ENCODE results near the gene KLK3. TPM values are rescaled to one million over a fixed set of nuclear protein-coding genes. Genes with fewer than 3 reads are reported as not detected.

KLK3 gene
- total RNA-seq, 6 experiments from 2014 or later = not detected

DNA sequence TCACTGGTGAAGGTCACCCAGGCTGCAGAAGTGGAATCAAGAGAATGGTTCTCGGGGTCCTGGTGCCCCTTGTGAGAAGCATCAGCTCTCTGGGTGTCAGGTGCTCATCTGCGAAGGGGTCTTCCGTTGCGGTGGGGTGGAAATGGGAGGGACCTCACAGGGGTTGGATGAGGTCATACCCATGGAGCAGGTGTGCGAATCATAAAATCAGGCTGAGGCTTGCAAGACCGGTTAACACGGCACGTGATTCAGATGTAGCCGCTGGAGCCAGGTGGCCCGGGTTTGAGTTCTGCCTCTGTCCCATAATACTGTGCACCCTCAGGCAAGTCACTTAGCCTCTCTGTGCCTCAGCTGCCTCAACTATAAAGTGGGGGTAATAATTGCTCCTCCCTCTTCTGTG lies 17.4 kb upstream of the KLK3 start:
- TF ChIP-seq, protein P1, sequence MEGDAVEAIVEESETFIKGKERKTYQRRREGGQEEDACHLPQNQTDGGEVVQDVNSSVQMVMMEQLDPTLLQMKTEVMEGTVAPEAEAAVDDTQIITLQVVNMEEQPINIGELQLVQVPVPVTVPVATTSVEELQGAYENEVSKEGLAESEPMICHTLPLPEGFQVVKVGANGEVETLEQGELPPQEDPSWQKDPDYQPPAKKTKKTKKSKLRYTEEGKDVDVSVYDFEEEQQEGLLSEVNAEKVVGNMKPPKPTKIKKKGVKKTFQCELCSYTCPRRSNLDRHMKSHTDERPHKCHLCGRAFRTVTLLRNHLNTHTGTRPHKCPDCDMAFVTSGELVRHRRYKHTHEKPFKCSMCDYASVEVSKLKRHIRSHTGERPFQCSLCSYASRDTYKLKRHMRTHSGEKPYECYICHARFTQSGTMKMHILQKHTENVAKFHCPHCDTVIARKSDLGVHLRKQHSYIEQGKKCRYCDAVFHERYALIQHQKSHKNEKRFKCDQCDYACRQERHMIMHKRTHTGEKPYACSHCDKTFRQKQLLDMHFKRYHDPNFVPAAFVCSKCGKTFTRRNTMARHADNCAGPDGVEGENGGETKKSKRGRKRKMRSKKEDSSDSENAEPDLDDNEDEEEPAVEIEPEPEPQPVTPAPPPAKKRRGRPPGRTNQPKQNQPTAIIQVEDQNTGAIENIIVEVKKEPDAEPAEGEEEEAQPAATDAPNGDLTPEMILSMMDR (IDR thresholded peaks at IDR 0.05) = no peak
- Mint-ChIP-seq H3K4me1 (ENCODE audit: low read depth) (no peaks in the 10 kb centered on the region), H3K27ac (no peak overlapping the region), H3K4me3 (no peak overlapping the region), H3K27me3 (ENCODE audit: insufficient read depth) (peaks cover 4% of the 10 kb centered on the region), H3K9me3 (no peaks in the 10 kb centered on the region; the same call in 1 of the 2 replicates), H3K36me3 (ENCODE audit: low read depth) (no peaks in the 10 kb centered on the region)
- DNase-seq = no peak

DNA sequence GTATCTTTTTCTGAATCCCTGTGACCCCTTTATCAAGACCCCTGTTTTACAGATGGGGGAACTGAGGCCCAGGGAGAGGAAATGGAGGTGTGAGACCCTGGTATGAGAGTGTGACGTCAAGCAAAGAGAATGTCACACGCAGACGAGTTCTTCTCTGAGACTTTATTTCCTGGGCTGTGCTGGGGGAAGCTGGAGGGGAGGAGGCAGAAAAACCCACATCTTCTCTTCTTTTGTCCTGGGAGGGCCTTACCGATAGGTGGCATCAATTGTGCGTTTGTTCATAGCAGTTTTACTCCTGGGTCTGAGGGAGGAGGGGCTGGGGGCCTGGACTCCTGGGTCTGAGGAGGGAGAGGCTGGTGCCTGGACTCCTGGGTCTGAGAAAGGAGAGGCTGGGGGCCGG lies 16.5 kb upstream of the KLK3 start:
- no peak overlapping the region for H3K4me3 Mint-ChIP-seq
- peaks cover 4% of the 10 kb centered on the region for H3K27me3 Mint-ChIP-seq (ENCODE audit: insufficient read depth)
- H3K9me3 Mint-ChIP-seq = no peaks in the 10 kb centered on the region; the same call in 1 of the 2 replicates
- DNase-seq = no peak
- TF ChIP-seq, protein P1 (IDR thresholded peaks at IDR 0.05) = no peak; the same call in 1 of the 2 replicates
- H3K36me3 Mint-ChIP-seq (ENCODE audit: low read depth) = no peaks in the 10 kb centered on the region
- H3K27ac Mint-ChIP-seq = no peak overlapping the region
- no peaks in the 10 kb centered on the region for H3K4me1 Mint-ChIP-seq (ENCODE audit: low read depth)

DNA sequence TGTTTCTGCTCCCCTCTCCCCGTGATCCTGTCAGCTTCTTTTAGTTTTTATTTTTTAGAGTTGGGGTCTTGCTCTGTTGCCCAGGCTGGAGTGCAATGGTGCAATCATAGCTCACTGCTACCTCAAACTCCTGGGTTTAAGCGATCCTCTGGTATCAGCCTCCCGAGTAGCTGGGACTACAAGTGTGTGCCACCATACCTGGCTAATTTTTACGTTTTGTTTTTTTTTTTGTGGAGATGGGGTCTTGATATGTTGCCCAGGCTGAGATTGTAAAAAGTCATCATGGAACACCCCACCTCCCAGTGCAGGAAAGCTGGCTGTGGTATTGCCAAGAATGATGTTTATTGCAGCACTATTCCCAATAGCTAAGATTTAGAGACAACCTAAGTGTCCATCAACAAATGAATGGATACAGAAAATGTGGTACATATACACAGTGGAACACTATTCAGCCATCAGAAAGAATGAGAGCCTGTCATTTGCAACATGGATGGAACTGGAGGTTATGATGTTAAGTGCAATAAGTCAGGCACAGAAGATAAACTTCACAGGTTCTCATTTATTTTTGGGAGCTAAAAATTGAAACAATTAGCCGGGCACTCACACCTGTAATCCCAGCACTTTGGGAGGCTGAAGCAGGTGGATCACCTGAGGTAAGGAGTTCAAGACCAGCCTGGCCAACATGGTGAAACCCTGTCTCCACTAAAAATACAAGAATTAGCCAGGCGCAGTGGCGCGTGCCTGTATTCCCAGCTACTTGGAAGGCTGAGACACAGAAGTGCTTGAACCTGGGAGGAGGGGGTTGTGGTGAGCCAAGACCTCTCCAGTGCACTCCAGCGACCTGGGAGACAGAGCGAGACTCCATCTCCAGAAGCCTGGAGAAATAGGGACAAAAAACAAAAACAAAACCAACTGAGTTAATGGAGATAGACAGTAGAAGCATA lies 14.7 kb upstream of the KLK3 start:
- Mint-ChIP-seq H3K36me3 (ENCODE audit: low read depth) (no peaks in the 10 kb centered on the region), H3K4me1 (ENCODE audit: low read depth) (no peaks in the 10 kb centered on the region), H3K4me3 (no peak overlapping the region), H3K27ac (no peak overlapping the region), H3K9me3 (no peaks in the 10 kb centered on the region; the same call in 1 of the 2 replicates), H3K27me3 (ENCODE audit: insufficient read depth) (no peaks in the 10 kb centered on the region; the same call in none of the 2 replicates)
- TF ChIP-seq, protein P1 (IDR thresholded peaks at IDR 0.05) = no peak
- no peak for DNase-seq

DNA sequence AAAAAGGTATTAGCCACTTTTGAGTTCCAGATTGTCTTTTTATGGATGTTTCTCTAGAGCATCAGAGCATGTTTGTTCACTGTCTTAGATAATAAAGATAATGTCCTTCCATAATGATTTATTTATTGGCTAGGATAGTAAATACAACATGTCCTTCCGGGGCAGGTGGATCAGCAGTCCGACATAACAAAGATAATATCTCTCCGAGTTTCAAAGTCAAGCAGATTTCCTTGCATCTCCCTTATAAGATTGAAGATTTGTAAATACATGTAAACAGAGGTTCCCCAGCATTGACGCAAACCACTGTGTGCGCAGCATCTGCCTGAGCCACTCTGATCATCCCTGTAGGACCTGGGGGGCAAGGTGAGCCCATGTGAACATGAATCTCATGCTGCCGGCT lies 12.6 kb upstream of the KLK3 start:
- H3K9me3 Mint-ChIP-seq = no peaks in the 10 kb centered on the region; the same call in 1 of the 2 replicates
- H3K4me1 Mint-ChIP-seq (ENCODE audit: low read depth) = no peaks in the 10 kb centered on the region
- H3K27me3 Mint-ChIP-seq (ENCODE audit: insufficient read depth) = no peaks in the 10 kb centered on the region; the same call in none of the 2 replicates
- H3K36me3 Mint-ChIP-seq (ENCODE audit: low read depth) = no peaks in the 10 kb centered on the region
- no peak overlapping the region for H3K27ac Mint-ChIP-seq
- H3K4me3 Mint-ChIP-seq = no peak overlapping the region
- no peak for DNase-seq
- TF ChIP-seq, protein P1 (IDR thresholded peaks at IDR 0.05) = no peak

DNA sequence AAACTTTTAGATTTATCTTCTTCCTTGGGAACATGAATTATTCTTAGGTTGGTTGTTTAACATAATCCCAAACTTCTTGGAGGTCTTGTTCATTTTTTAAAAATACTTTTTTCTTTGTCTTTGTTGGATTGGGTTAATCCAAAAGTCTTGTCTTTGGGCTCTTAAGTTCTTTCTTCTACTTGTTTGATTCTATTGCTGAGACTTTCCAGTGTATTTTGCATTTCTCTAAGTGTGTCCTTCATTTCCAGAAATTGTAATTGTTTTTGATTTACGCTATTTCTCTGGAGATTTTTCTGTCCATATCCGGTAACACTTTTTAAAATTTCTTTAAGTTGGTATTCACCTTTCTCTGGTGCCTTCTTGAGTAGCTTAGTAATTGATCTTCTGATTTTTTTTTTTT lies 11.5 kb upstream of the KLK3 start:
- Mint-ChIP-seq H3K27me3 (ENCODE audit: insufficient read depth) (no peaks in the 10 kb centered on the region; the same call in none of the 2 replicates), H3K4me3 (no peak overlapping the region), H3K27ac (no peak overlapping the region), H3K4me1 (ENCODE audit: low read depth) (no peaks in the 10 kb centered on the region), H3K9me3 (no peaks in the 10 kb centered on the region; the same call in 1 of the 2 replicates), H3K36me3 (ENCODE audit: low read depth) (no peaks in the 10 kb centered on the region)
- TF ChIP-seq, protein P1 (IDR thresholded peaks at IDR 0.05) = no peak
- no peak for DNase-seq
